Measurements from ENCODE around the gene RYR2.
"Not testable (repeated sequence)": the region's sequence is repeated elsewhere in the genome, so short reads cannot be mapped to it uniquely, and the experiment has no call there.

The RYR2 gene

GRCh38 chr1:237261198-237261597, 219.2 kb downstream of the RYR2 start:
- no peak for DNase-seq (ENCODE audit: low spot score)

- no peak for DNase-seq (ENCODE audit: low spot score)
Measured at GRCh38 chr1:237267743-237268142, 225.8 kb downstream of the RYR2 start.

- no peak for DNase-seq (ENCODE audit: low spot score)
Measured at GRCh38 chr1:237269938-237270337, 228.0 kb downstream of the RYR2 start.

- no peak for DNase-seq (ENCODE audit: low spot score)
Measured at GRCh38 chr1:237270353-237270752, 228.4 kb downstream of the RYR2 start.

- DNase-seq (ENCODE audit: low spot score), result not testable (repeated sequence)
Measured at GRCh38 chr1:237277994-237278393, 236.0 kb downstream of the RYR2 start.

- DNase-seq (ENCODE audit: low spot score), result no peak
Measured at GRCh38 chr1:237279629-237280028, 237.6 kb downstream of the RYR2 start.

GRCh38 chr1:237281481-237281880, 239.5 kb downstream of the RYR2 start:
- no peak for DNase-seq (ENCODE audit: low spot score)

- DNase-seq (ENCODE audit: low spot score), result no peak
Measured at GRCh38 chr1:237282208-237282783, 240.3 kb downstream of the RYR2 start.

- no peak for DNase-seq (ENCODE audit: low spot score)
Measured at GRCh38 chr1:237287876-237288521, 246.0 kb downstream of the RYR2 start.

GRCh38 chr1:237293804-237294203, 251.8 kb downstream of the RYR2 start:
- no peak for DNase-seq (ENCODE audit: low spot score)

GRCh38 chr1:237296861-237297260, 254.9 kb downstream of the RYR2 start:
- DNase-seq (ENCODE audit: low spot score), result no peak

GRCh38 chr1:237300642-237301041, 258.7 kb downstream of the RYR2 start:
- DNase-seq (ENCODE audit: low spot score), result no peak

- DNase-seq (ENCODE audit: low spot score), result no peak
Measured at GRCh38 chr1:237303929-237304328, 261.9 kb downstream of the RYR2 start.

GRCh38 chr1:237306726-237307125, 264.7 kb downstream of the RYR2 start:
- DNase-seq (ENCODE audit: low spot score), result no peak

GRCh38 chr1:237309595-237310118, 267.7 kb downstream of the RYR2 start:
- DNase-seq (ENCODE audit: low spot score), result no peak

GRCh38 chr1:237316352-237316751, 274.4 kb downstream of the RYR2 start:
- no peak for DNase-seq (ENCODE audit: low spot score)

- no peak for DNase-seq (ENCODE audit: low spot score)
Measured at GRCh38 chr1:237318748-237319147, 276.8 kb downstream of the RYR2 start.

GRCh38 chr1:237320890-237321289, 278.9 kb downstream of the RYR2 start:
- DNase-seq (ENCODE audit: low spot score), result no peak

- no peak for DNase-seq (ENCODE audit: low spot score)
Measured at GRCh38 chr1:237324226-237324625, 282.2 kb downstream of the RYR2 start.

GRCh38 chr1:237327061-237327460, 285.1 kb downstream of the RYR2 start:
- no peak for DNase-seq (ENCODE audit: low spot score)

- no peak for DNase-seq (ENCODE audit: low spot score)
Measured at GRCh38 chr1:237340892-237341291, 298.9 kb downstream of the RYR2 start.

- no peak for DNase-seq (ENCODE audit: low spot score)
Measured at GRCh38 chr1:237341391-237341790, 299.4 kb downstream of the RYR2 start.

- no peak for DNase-seq (ENCODE audit: low spot score)
Measured at GRCh38 chr1:237342730-237343129, 300.7 kb downstream of the RYR2 start.

- DNase-seq (ENCODE audit: low spot score), result no peak
Measured at GRCh38 chr1:237352747-237353146, 310.8 kb downstream of the RYR2 start.

Data from kidney capillary endothelial cell (primary cell).